ENCODE data around the gene KRTAP1-5. TPM values are rescaled to one million over a fixed set of nuclear protein-coding genes. Genes with fewer than 3 reads are reported as not detected.
"Not testable (repeated sequence)": the region's sequence is repeated elsewhere in the genome, so short reads cannot be mapped to it uniquely, and the experiment has no call there.

Gene KRTAP1-5
- total and polyA plus RNA-seq, 4 experiments from 2014 or later, result not detected

DNA sequence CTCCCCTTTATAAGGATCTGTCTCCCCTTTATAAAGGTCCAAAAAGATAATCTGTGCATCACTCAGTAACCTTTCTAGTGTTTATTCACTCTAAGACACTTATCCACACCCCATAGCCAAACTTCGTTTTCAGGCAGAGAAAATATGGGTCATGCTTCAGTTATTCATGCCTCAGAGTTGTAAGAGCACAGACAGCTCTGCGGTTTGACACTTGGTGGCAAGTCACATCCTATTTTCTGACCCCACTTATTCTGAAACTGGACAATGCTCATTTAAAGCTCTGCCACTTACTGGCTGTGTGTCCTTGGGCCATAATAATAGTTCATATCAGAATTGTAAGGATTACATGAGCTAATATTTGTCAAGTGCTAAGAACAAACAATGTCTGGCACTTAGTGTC is 22.1 kb upstream of the KRTAP1-5 start:
- H3K27ac ChIP-seq (ENCODE audit: low read depth, low read length), result no peak overlapping the region
- no peaks in the 10 kb centered on the region for H3K9me3 ChIP-seq (ENCODE audit: control insufficient read depth in 1 of 2, low read length in 2 of 2)
- ChIA-PET CTCF (ENCODE audit: partially characterized antibody) (no interaction called here), POLR2A (ENCODE audit: partially characterized antibody) (no interaction called here)
- DNase-seq, result no peak
- no peak overlapping the region for H3K27ac Mint-ChIP-seq
- H3K9me3 Mint-ChIP-seq, result peaks cover 0 to 3% (median 0%) of the 10 kb centered on the region in 8 donors
- H3K4me3 ChIP-seq (ENCODE audit: low read length in 2 of 2), result no peak overlapping the region
- H3K4me1 ChIP-seq (ENCODE audit: insufficient read depth, low read length), result no peaks in the 10 kb centered on the region
- H3K27me3 Mint-ChIP-seq, result peaks cover 18 to 29% of the 10 kb centered on the region in 2 donors
- no peak overlapping the region for H3K4me3 Mint-ChIP-seq
- peaks cover 0 to 5% (median 2%) of the 10 kb centered on the region in 4 donors for H3K4me1 Mint-ChIP-seq
- intact Hi-C loops (cut with micrococcal nuclease), result no loop called here
- H3K36me3 Mint-ChIP-seq, result no peaks in the 10 kb centered on the region
- H3K36me3 ChIP-seq (ENCODE audit: insufficient read depth, low read length), result no peaks in the 10 kb centered on the region
- H3K27me3 ChIP-seq (ENCODE audit: insufficient read depth, low read length), result peaks cover 5% of the 10 kb centered on the region

DNA sequence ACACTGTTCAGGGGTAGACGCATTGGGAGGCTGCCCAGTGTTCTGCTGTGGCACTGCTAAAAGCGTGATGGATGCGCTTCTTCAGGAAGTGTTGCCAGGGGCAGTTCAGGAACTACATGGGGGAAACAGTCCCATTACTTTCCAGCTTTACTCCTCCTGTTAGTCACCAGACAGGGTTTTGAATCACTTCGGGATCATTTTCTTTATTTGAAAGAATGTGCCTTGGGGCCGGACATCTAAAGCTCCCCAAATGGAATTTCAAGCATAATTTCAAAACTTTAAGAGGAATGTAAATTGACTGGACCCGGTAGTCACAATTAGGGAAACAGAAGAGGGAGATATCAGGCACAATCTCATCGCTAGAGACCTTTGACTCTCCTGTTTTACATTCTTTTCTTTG is 21.4 kb upstream of the KRTAP1-5 start:
- no peak overlapping the region for H3K4me3 ChIP-seq (ENCODE audit: low read length in 2 of 2)
- Mint-ChIP-seq H3K9me3 (peaks cover 0 to 7% (median 4%) of the 10 kb centered on the region in 8 donors), H3K27me3 (peaks cover 21 to 28% of the 10 kb centered on the region in 2 donors), H3K27ac (no peak overlapping the region), H3K4me1 (peaks cover 0 to 5% (median 2%) of the 10 kb centered on the region in 4 donors), H3K36me3 (no peaks in the 10 kb centered on the region), H3K4me3 (no peak overlapping the region)
- intact Hi-C loops (cut with micrococcal nuclease), result no loop called here
- ChIA-PET CTCF (ENCODE audit: partially characterized antibody) (no interaction called here), POLR2A (ENCODE audit: partially characterized antibody) (no interaction called here)
- H3K36me3 ChIP-seq (ENCODE audit: insufficient read depth, low read length), result no peaks in the 10 kb centered on the region
- peaks cover 0 to under 1% of the 10 kb centered on the region in 2 donors for H3K9me3 ChIP-seq (ENCODE audit: control insufficient read depth in 1 of 2, low read length in 2 of 2)
- H3K4me1 ChIP-seq (ENCODE audit: insufficient read depth, low read length), result no peaks in the 10 kb centered on the region
- DNase-seq, result no peak
- peaks cover 5% of the 10 kb centered on the region for H3K27me3 ChIP-seq (ENCODE audit: insufficient read depth, low read length)
- H3K27ac ChIP-seq (ENCODE audit: low read depth, low read length), result no peak overlapping the region

DNA sequence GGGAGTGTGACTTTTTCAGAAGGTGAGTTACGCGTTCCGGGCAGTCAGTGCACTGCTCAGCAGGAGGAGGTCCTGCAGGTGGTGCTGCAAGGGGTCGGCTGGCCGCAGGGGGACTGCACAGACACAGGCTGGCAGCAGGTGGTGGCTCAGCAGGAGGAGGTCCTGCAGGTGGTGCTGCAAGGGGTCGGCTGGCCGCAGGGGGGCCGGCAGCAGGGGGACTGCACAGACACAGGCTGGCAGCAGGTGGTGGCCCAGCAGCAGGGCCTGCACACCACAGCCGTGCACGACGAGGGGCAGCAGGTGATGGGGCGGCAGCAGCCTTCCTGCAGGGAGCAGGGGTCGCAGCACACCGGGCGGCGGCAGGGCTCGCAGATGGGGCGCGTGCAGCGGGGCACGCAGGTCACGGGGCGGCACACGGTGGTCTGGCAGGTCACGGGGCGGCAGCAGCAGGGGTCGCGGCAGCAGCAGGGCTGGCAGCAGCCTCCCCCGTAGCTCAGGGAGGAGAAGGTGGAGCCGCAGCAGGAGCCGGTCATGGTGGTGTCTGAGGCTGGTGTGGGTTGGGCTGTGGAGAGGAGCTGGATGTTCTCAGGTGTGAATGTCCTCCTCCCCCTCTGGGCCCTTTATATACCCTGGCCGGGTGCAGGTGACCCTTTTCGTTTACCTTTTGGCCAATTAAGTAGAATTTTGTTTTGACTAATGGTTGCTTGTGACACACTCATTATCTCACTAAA is 19.9 kb upstream of the KRTAP1-5 start, which contains the start of gene KRTAP2-1:
Gene KRTAP2-1 (minus strand): TSS at position 582 of the 731 bp plus-strand sequence. CDS start 49 bp downstream, at position 533.
- H3K4me3 ChIP-seq (ENCODE audit: low read length in 2 of 2); H3K4me1 ChIP-seq (ENCODE audit: insufficient read depth, low read length); intact Hi-C loops (cut with micrococcal nuclease); H3K27ac Mint-ChIP-seq; DNase-seq; CTCF ChIA-PET (ENCODE audit: partially characterized antibody); H3K36me3 Mint-ChIP-seq; H3K27me3 ChIP-seq (ENCODE audit: insufficient read depth, low read length); POLR2A ChIA-PET (ENCODE audit: partially characterized antibody); H3K36me3 ChIP-seq (ENCODE audit: insufficient read depth, low read length); H3K4me3 Mint-ChIP-seq; H3K4me1 Mint-ChIP-seq; H3K27ac ChIP-seq (ENCODE audit: low read depth, low read length); H3K9me3 ChIP-seq (ENCODE audit: control insufficient read depth in 1 of 2, low read length in 2 of 2): not testable (repeated sequence)
- Mint-ChIP-seq H3K27me3 (peaks cover 21 to 28% of the 10 kb centered on the region in 2 donors), H3K9me3 (peaks cover 0 to 21% (median 9%) of the 10 kb centered on the region in 8 donors)

DNA sequence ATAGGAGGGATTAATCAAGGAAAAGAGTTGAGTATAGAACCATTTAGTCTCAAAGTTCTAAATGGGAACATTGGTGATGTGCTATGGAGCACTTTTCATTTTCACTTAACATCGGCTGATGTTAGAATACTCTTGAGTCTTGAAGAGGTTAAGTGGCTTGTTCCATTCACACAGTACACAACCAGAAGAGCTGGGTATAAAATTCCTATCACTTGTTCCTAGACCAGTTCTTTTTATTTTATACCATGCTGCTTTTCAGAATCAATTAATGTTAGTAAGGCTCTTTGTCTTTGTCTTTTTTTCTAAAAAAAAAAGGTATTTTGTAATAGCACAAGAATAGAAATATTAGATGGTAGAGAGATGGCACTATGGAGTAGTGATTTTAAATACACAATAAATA is 15.9 kb upstream of the KRTAP1-5 start:
- CTCF ChIA-PET (ENCODE audit: partially characterized antibody), result no interaction called here
- POLR2A ChIA-PET (ENCODE audit: partially characterized antibody), result interaction anchor here (0.5 kb wide), 1 partner anchor 274 kb away, joined by 3 read pairs; no protein-coding TSS in a partner anchor
- Histone ChIP-seq H3K27ac (ENCODE audit: low read depth, low read length) (no peak overlapping the region), H3K4me1 (ENCODE audit: insufficient read depth, low read length) (no peaks in the 10 kb centered on the region), H3K27me3 (ENCODE audit: insufficient read depth, low read length) (peaks cover 5% of the 10 kb centered on the region), H3K9me3 (ENCODE audit: control insufficient read depth in 1 of 2, low read length in 2 of 2) (peaks cover 0 to 3% of the 10 kb centered on the region in 2 donors), H3K4me3 (ENCODE audit: low read length in 2 of 2) (no peak overlapping the region), H3K36me3 (ENCODE audit: insufficient read depth, low read length) (no peaks in the 10 kb centered on the region)
- H3K9me3 Mint-ChIP-seq, result peaks cover 0 to 21% (median 9%) of the 10 kb centered on the region in 8 donors
- H3K4me3 Mint-ChIP-seq, result no peak overlapping the region
- H3K27me3 Mint-ChIP-seq, result peaks cover 18 to 23% of the 10 kb centered on the region in 2 donors
- intact Hi-C loops (cut with micrococcal nuclease), result no loop called here
- no peak for DNase-seq
- H3K27ac Mint-ChIP-seq, result no peak overlapping the region
- peaks cover 0 to 2% (median 0%) of the 10 kb centered on the region in 4 donors for H3K4me1 Mint-ChIP-seq
- no peaks in the 10 kb centered on the region for H3K36me3 Mint-ChIP-seq

DNA sequence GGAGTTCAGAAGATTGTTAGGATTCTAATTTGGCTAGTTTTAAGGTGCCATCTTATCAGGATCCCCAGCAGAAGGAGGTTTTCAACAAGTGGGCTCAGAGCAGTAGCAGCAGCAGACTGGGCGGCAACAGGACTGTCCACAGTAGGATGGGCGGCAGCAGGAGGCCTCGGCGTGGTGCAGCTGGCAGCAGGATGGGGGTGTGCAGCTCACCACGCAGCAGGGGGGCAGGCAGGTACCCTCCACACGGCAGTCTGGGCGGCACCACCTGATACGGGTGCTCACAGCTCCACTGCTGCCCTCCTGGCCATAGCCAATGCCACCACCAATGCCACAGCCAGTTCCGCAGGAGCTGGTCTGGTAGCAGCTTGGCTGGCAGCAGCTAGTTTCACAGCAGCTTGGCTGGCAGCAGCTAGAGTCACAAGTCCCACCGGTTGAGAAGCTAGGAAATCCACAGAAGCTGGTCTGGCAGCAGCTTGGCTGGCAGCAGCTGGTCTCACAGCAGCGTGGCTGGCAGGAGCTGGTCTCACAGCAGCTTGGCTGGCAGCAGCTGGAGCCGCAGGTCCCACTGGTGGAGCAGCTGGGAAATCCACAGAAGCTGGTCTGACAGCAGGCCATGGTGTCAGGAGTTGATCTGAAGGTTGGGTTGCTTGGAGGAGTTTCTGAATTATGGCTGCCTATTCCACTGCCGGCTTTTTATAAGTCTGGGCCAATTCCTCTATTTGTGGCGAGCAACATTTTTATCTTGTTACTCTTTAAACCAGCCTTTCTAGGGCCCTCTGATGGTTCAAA is 14.0 kb upstream of the KRTAP1-5 start, which contains the start of gene KRTAP1-1:
Gene KRTAP1-1 (minus strand): TSS at position 668 of the 789 bp plus-strand sequence. CDS start 53 bp downstream, at position 615.
- H3K4me3 ChIP-seq (ENCODE audit: low read length in 2 of 2); H3K4me3 Mint-ChIP-seq; POLR2A ChIA-PET (ENCODE audit: partially characterized antibody); CTCF ChIA-PET (ENCODE audit: partially characterized antibody); H3K4me1 ChIP-seq (ENCODE audit: insufficient read depth, low read length); H3K36me3 ChIP-seq (ENCODE audit: insufficient read depth, low read length); intact Hi-C loops (cut with micrococcal nuclease); H3K4me1 Mint-ChIP-seq; DNase-seq; H3K27ac ChIP-seq (ENCODE audit: low read depth, low read length); H3K36me3 Mint-ChIP-seq; H3K27me3 ChIP-seq (ENCODE audit: insufficient read depth, low read length); H3K9me3 ChIP-seq (ENCODE audit: control insufficient read depth in 1 of 2, low read length in 2 of 2): not testable (repeated sequence)
- Mint-ChIP-seq H3K27ac (peak within 1 kb of the TSS in 1 of 7 donors; percentile 20), H3K9me3 (peaks cover 0 to 21% (median 9%) of the 10 kb centered on the region in 8 donors), H3K27me3 (peaks cover 13 to 17% of the 10 kb centered on the region in 2 donors)

DNA sequence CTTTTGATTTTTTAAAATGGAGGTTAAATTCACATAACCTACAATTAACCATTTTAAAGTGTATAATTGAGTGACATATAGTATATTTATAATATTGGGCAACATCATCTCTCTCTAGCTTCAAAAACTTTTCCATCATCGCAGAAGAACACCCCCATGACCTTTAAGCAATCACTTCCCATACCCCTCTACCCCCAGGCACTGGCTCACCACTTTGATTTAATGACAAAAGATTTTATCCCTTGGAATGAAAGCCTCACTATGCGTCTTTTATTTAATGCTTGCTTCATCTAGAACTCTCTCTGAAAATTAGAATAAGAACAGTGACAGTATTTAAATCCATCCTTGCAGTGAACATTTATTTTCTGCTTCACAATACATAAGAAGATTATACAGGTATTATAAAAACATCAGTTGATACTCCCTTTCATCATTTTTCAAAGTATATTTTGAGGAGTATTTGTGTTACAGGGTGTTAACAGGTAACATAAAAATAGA is 10.9 kb upstream of the KRTAP1-5 start:
- H3K4me1 ChIP-seq (ENCODE audit: insufficient read depth, low read length), result no peaks in the 10 kb centered on the region
- POLR2A ChIA-PET (ENCODE audit: partially characterized antibody), result no interaction called here
- no peaks in the 10 kb centered on the region for H3K4me1 Mint-ChIP-seq

DNA sequence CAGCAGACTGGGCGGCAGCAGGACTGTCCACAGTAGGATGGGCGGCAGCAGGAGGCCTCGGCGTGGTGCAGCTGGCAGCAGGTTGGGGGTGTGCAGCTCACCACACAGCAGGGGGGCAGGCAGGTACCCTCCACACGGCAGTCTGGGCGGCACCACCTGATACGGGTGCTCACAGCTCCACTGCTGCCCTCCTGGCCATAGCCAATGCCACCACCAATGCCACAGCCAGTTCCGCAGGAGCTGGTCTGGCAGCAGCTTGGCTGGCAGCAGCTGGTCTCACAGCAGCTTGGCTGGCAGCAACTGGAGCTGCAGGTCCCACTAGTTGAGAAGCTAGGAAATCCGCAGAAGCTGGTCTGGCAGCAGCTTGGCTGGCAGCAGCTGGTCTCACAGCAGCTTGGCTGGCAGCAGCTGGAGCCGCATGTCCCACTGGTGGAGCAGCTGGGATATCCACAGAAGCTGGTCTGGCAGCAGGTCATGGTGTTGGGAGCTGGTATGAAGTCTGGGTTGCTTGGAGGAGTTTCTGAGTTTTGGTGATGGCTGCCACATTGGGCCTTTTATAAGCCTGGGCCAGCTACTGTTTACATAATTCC is 7.4 kb upstream of the KRTAP1-5 start, which contains the start of gene KRTAP1-3:
Gene KRTAP1-3 (minus strand): TSS at position 529 of the 590 bp plus-strand sequence. CDS start 53 bp downstream, at position 476.
- CTCF ChIA-PET (ENCODE audit: partially characterized antibody); H3K4me1 ChIP-seq (ENCODE audit: insufficient read depth, low read length); intact Hi-C loops (cut with micrococcal nuclease); H3K36me3 Mint-ChIP-seq; H3K4me3 Mint-ChIP-seq; H3K4me1 Mint-ChIP-seq; H3K4me3 ChIP-seq (ENCODE audit: low read length in 2 of 2); H3K36me3 ChIP-seq (ENCODE audit: insufficient read depth, low read length); H3K27ac ChIP-seq (ENCODE audit: low read depth, low read length); POLR2A ChIA-PET (ENCODE audit: partially characterized antibody); H3K9me3 Mint-ChIP-seq; H3K9me3 ChIP-seq (ENCODE audit: control insufficient read depth in 1 of 2, low read length in 2 of 2); H3K27me3 ChIP-seq (ENCODE audit: insufficient read depth, low read length): not testable (repeated sequence)
- H3K27me3 Mint-ChIP-seq, result peaks cover 13 to 14% of the 10 kb centered on the region in 2 donors
- H3K27ac Mint-ChIP-seq, result peak within 1 kb of the TSS in 1 of 7 donors; percentile 46
- peak in 1 of 5 donors; percentile 29 for DNase-seq

More for the DNA sequence above, 10.9 kb upstream of the KRTAP1-5 start:
- Mint-ChIP-seq H3K27me3 (peaks cover 4 to 11% of the 10 kb centered on the region in 2 donors), H3K4me3 (no peak overlapping the region), H3K36me3 (no peaks in the 10 kb centered on the region), H3K27ac (no peak overlapping the region), H3K9me3 (peaks cover 0 to 9% (median 3%) of the 10 kb centered on the region in 8 donors)
- no peak overlapping the region for H3K4me3 ChIP-seq (ENCODE audit: low read length in 2 of 2)
- H3K36me3 ChIP-seq (ENCODE audit: insufficient read depth, low read length), result no peaks in the 10 kb centered on the region
- no peak for DNase-seq
- no peaks in the 10 kb centered on the region for H3K27me3 ChIP-seq (ENCODE audit: insufficient read depth, low read length)
- no peaks in the 10 kb centered on the region for H3K9me3 ChIP-seq (ENCODE audit: control insufficient read depth in 1 of 2, low read length in 2 of 2)
- no peak overlapping the region for H3K27ac ChIP-seq (ENCODE audit: low read depth, low read length)
- intact Hi-C loops (cut with micrococcal nuclease), result no loop called here
- CTCF ChIA-PET (ENCODE audit: partially characterized antibody), result no interaction called here

Measured in CD4-positive, alpha-beta memory T cell (primary cell).